ENCODE results near the gene WARS2. TPM values are rescaled to one million over a fixed set of nuclear protein-coding genes. Genes with fewer than 3 reads are reported as not detected.
A peak's percentile ranks its signal among the peaks of the same experiment; 100 is the strongest.

The WARS2 gene
- polyA plus RNA-seq, 2 of the 4 experiments (the other 2 are of a cell fraction), result 5.9 to 7.9 TPM

GRCh38 chr1:119133987-119134386, 6.5 kb downstream of the WARS2 start:
- POLR2A ChIA-PET, result no interaction called here
- H3K4me2 ChIP-seq, result peak overlapping the region; percentile 36; the same call in 1 of the 3 replicates

GRCh38 chr1:119132179-119132578, 8.3 kb downstream of the WARS2 start:
- Histone ChIP-seq H3K27ac (no peak overlapping the region), H3K4me2 (no peak overlapping the region), H3K9me3 (no peaks in the 10 kb centered on the region), H3K4me1 (peaks cover 10% of the 10 kb centered on the region; the same call in 2 of the 3 replicates), H3K4me3 (no peak overlapping the region)
- ATAC-seq, result no peak
- CTCF ChIA-PET, result interaction anchor here (1.1 kb wide), 1 partner anchor 10 kb away, joined by 3 read pairs; no protein-coding TSS in a partner anchor
- no peak for DNase-seq (ENCODE audit: low read depth in 1 of 2, low spot score in 1 of 2)
- FAIRE-seq, result no peak
- TF ChIP-seq ZC3H11A (IDR thresholded peaks at IDR 0.05) (no peak), HOXB13 (CRISPR knock-in tag; IDR thresholded peaks at IDR 0.05; ENCODE audit: low read depth) (no peak), CBX2 (IDR thresholded peaks at IDR 0.05; ENCODE audit: borderline replicate concordance, low read depth) (no peak), HMGXB4 (CRISPR knock-in tag; IDR thresholded peaks at IDR 0.05; ENCODE audit: borderline replicate concordance) (no peak), ELK1 (IDR thresholded peaks at IDR 0.05; ENCODE audit: low read depth, low read length) (no peak), KDM5A (IDR thresholded peaks at IDR 0.05) (no peak), NR3C1 (IDR thresholded peaks at IDR 0.05) (no peak), KDM1A (IDR thresholded peaks at IDR 0.05; ENCODE audit: low read depth) (no peak), BCL3 (IDR thresholded peaks at IDR 0.05) (no peak), REST (IDR thresholded peaks at IDR 0.05) (no peak), EP300 (IDR thresholded peaks at IDR 0.05) (no peak), SREBF2 (IDR thresholded peaks at IDR 0.05) (no peak), CBX8 (IDR thresholded peaks at IDR 0.05) (no peak), RARB (CRISPR knock-in tag; IDR thresholded peaks at IDR 0.05) (no peak), NPAS2 (CRISPR knock-in tag; IDR thresholded peaks at IDR 0.05; ENCODE audit: borderline replicate concordance) (no peak), MYC (IDR thresholded peaks at IDR 0.05; ENCODE audit: borderline replicate concordance, low read length) (no peak), FOXS1 (CRISPR knock-in tag; IDR thresholded peaks at IDR 0.05) (no peak), HDAC2 (IDR thresholded peaks at IDR 0.05) (no peak)
- 87% methylated on average over 3 of the region's 3 CpGs for WGBS (ENCODE audit: missing lambda C conversion rate)
- POLR2A ChIA-PET, result interaction anchor here (1.0 kb wide), 1 partner anchor 8 kb away, joined by 3 read pairs; the partner anchor contains the start of gene WARS2

More at GRCh38 chr1:119133987-119134386, 6.5 kb downstream of the WARS2 start:
- TF ChIP-seq MAFK (IDR thresholded peaks at IDR 0.05; ENCODE audit: partially characterized antibody) (no peak), HEYL (CRISPR knock-in tag; IDR thresholded peaks at IDR 0.05) (no peak), CBX2 (IDR thresholded peaks at IDR 0.05; ENCODE audit: borderline replicate concordance, low read depth) (no peak), HDAC2 (IDR thresholded peaks at IDR 0.05) (no peak), TP53 (CRISPR knock-in tag; IDR thresholded peaks at IDR 0.05) (no peak)
- no peak for ATAC-seq
- H3K4me3 ChIP-seq, result no peak overlapping the region
- no peak overlapping the region for H3K27ac ChIP-seq
- no peak for DNase-seq (ENCODE audit: low read depth in 1 of 2, low spot score in 1 of 2)
- CTCF ChIA-PET, result interaction anchor here (0.6 kb wide), 1 partner anchor 346 kb away, joined by 3 read pairs; no protein-coding TSS in a partner anchor
- WGBS (ENCODE audit: missing lambda C conversion rate), result 30% methylated on average over 1 of the region's 1 CpG
- H3K9me3 ChIP-seq, result no peaks in the 10 kb centered on the region
- FAIRE-seq, result no peak
- H3K4me1 ChIP-seq, result peaks cover 18% of the 10 kb centered on the region
